Smooth muscle cell (in vitro differentiated cells): ENCODE data around the gene SLC1A7. TPM values are rescaled to one million over a fixed set of nuclear protein-coding genes. Genes with fewer than 3 reads are reported as not detected.

Source experiments
- DNase-seq: peaks from one replicate; lab custom pipeline; 2025; ENCODE audit not compliant: unreplicated experiment; lab: John Stamatoyannopoulos, UW
- H2AFZ ChIP-seq: fragments of 200-600 bp; sonication (generic); 2 replicates; pipeline ENCODE4 v1.6.0; 2016; ENCODE audit warnings: antibody characterized with exemption, low read depth, mild to moderate bottlenecking
- H3F3A ChIP-seq: fragments of 200-600 bp; sonication (generic); 2 replicates; pipeline ENCODE4 v1.6.0; 2017; ENCODE audit warnings: antibody characterized with exemption, low read depth
- H3K27ac ChIP-seq: fragments of 200-600 bp; sonication (generic); 2 replicates; pipeline ENCODE4 v1.5.1; 2016; ENCODE audit warnings: low read depth, mild to moderate bottlenecking
- H3K27me3 ChIP-seq: fragments of 200-600 bp; sonication (generic); 2 replicates; pipeline ENCODE4 v1.6.1; 2016; ENCODE audit warnings: low read depth, mild to moderate bottlenecking
- H3K36me3 ChIP-seq: fragments of 200-600 bp; sonication (generic); 2 replicates; pipeline ENCODE4 v1.5.1; 2016; ENCODE audit warnings: low read depth
- H3K4me1 ChIP-seq: fragments of 200-600 bp; sonication (generic); 2 replicates; pipeline ENCODE4 v1.5.1; 2016; ENCODE audit warnings: low read depth
- H3K4me2 ChIP-seq: fragments of 200-600 bp; sonication (generic); 2 replicates; pipeline ENCODE4 v1.6.0; 2016; ENCODE audit warnings: mild to moderate bottlenecking
- H3K4me3 ChIP-seq: fragments of 200-600 bp; sonication (generic); 2 replicates; pipeline ENCODE4 v1.5.1; 2016; ENCODE audit warnings: mild to moderate bottlenecking
- H3K79me2 ChIP-seq: fragments of 200-600 bp; sonication (generic); 2 replicates; pipeline ENCODE4 v1.6.0; 2016; ENCODE audit warnings: low read depth, mild to moderate bottlenecking
- H3K9ac ChIP-seq: fragments of 200-600 bp; sonication (generic); 2 replicates; pipeline ENCODE4 v1.6.0; 2016; ENCODE audit warnings: low read depth
- H3K9me3 ChIP-seq: fragments of 200-600 bp; sonication (generic); replicated peaks from 2 replicates; pipeline ENCODE4 v1.5.1; 2016; ENCODE audit warnings: low read depth
- H4K20me1 ChIP-seq: fragments of 200-600 bp; sonication (generic); 2 replicates; pipeline ENCODE4 v1.6.0; 2016; ENCODE audit warnings: low read depth
- WGBS: methylation state at CpG from one replicate; pipeline ENCODE4 v1.1.7; 2016; ENCODE audit warnings: low lambda C conversion rate; 5-methylcytosine and 5-hydroxymethylcytosine counted together
- polyA plus RNA-seq: library from polyadenylated mRNA; unstranded; fragments of >200 nt; fragmentation: Nextera tagmentation; extraction: Ambion mirVana; gene quantifications from 2 replicates; pipeline ENCODE4 v1.2.1, GENCODE V29; 2016
- total RNA-seq: library from RNA; depleted of rRNA; stranded (reverse); fragments of >200 nt; gene quantifications from 2 replicates; pipeline ENCODE4 v1.2.3, GENCODE V29; 2014
- TF ChIP-seq, protein P1 (sequence below): fragments of 200-600 bp; sonication (generic); IDR thresholded peaks from 2 replicates; pipeline ENCODE4 v1.5.1; 2017; ENCODE audit warnings: borderline replicate concordance, mild to moderate bottlenecking, antibody characterized with exemption; ENCODE audit not compliant: insufficient read depth, poor library complexity, severe bottlenecking

Gene SLC1A7
- total and polyA plus RNA-seq, 2 experiments from 2014 or later, result 0.05 TPM; not detected in 1

DNA sequence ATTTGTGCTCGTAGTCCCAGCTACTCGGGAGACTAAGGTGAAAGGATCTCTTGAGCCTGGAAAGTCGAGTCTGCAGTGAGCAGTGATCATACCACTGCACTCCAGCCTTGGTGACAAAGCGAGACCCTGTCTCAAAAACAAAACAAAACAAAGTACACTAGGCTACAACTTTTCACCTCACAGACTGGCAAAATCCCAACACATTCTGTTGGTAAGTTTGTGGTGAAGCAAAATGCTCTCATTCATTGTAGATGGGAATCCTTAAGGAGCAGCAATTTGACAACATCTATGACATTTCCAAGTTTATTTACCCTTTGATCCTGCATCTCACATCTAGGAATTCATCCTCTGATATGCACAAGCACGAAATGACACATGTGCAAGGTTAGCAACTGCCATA, 20.2 kb upstream of the SLC1A7 start:
- H3K4me1 ChIP-seq, result no peaks in the 10 kb centered on the region
- H3K27ac ChIP-seq, result no peak overlapping the region
- no peaks in the 10 kb centered on the region for H3K36me3 ChIP-seq
- H3K79me2 ChIP-seq, result no peaks in the 10 kb centered on the region
- H2AFZ ChIP-seq, result no peak overlapping the region
- 84% methylated on average over 5 of the region's 5 CpGs for WGBS
- H3K27me3 ChIP-seq, result peaks cover 15% of the 10 kb centered on the region
- H3K9me3 ChIP-seq, result no peaks in the 10 kb centered on the region
- no peak overlapping the region for H3K4me3 ChIP-seq
- no peak overlapping the region for H3K9ac ChIP-seq
- no peaks in the 10 kb centered on the region for H3F3A ChIP-seq
- H4K20me1 ChIP-seq, result no peaks in the 10 kb centered on the region
- TF ChIP-seq, protein P1, sequence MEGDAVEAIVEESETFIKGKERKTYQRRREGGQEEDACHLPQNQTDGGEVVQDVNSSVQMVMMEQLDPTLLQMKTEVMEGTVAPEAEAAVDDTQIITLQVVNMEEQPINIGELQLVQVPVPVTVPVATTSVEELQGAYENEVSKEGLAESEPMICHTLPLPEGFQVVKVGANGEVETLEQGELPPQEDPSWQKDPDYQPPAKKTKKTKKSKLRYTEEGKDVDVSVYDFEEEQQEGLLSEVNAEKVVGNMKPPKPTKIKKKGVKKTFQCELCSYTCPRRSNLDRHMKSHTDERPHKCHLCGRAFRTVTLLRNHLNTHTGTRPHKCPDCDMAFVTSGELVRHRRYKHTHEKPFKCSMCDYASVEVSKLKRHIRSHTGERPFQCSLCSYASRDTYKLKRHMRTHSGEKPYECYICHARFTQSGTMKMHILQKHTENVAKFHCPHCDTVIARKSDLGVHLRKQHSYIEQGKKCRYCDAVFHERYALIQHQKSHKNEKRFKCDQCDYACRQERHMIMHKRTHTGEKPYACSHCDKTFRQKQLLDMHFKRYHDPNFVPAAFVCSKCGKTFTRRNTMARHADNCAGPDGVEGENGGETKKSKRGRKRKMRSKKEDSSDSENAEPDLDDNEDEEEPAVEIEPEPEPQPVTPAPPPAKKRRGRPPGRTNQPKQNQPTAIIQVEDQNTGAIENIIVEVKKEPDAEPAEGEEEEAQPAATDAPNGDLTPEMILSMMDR, result no peak
- H3K4me2 ChIP-seq, result no peak overlapping the region
- DNase-seq, result no peak

DNA sequence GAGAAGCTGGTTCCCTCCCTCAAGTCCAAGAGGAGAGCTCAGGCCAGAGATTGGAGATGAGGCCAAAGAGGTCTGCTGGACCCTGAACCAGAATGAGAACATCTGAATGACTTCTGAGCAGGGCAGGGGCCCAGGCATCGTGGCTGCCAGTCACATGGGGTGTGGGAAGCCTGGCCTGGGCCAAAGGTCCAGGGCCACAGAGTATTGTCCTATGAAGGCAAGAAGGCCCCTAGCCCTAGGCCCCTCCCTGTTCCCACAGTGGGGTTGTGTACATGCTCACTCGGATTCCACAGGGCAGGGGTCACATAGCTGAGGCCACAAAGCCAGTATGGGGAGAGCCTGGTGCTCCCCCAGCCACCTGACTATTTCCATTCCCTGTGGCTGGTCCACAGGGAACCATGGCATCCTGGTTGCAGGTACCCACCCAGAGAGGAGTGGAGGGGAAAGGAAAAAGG, 18.5 kb upstream of the SLC1A7 start:
- TF ChIP-seq, protein P1, result no peak
- WGBS, result 73% methylated on average over 2 of the region's 2 CpGs
- Histone ChIP-seq H3K4me2 (no peak overlapping the region), H3K27ac (no peak overlapping the region), H2AFZ (no peak overlapping the region), H3K4me3 (no peak overlapping the region), H3K4me1 (no peaks in the 10 kb centered on the region), H3K36me3 (no peaks in the 10 kb centered on the region), H3K79me2 (no peaks in the 10 kb centered on the region), H4K20me1 (no peaks in the 10 kb centered on the region), H3K9ac (no peak overlapping the region), H3K27me3 (peaks cover 6% of the 10 kb centered on the region), H3F3A (no peaks in the 10 kb centered on the region), H3K9me3 (no peaks in the 10 kb centered on the region)
- no peak for DNase-seq

DNA sequence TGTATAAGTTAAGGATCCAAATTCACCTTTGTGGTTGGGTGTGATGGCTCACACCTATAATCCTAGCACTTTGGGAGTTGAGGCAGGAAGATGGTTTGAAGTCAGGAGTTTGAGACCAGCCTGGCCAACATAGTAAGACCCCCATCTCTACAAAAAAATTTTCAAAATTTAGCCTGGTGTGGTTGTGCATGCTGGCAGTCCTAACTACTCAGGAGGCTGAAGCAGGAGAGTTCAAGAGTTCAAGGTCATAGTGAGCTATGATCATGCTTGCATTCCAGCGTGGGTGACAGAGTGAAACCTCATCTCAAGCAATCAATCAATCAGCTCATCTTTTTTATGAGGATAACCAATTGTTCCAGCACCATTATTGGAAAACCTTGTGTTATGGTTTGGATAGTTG, 16.5 kb upstream of the SLC1A7 start:
- no peak for DNase-seq
- H3K27ac ChIP-seq, result no peak overlapping the region
- no peaks in the 10 kb centered on the region for H3K4me1 ChIP-seq
- WGBS, result 92% methylated on average over 1 of the region's 1 CpG
- TF ChIP-seq, protein P1, result no peak
- H3K36me3 ChIP-seq, result no peaks in the 10 kb centered on the region
- H4K20me1 ChIP-seq, result no peaks in the 10 kb centered on the region
- no peak overlapping the region for H2AFZ ChIP-seq
- no peak overlapping the region for H3K9ac ChIP-seq
- H3K27me3 ChIP-seq, result no peaks in the 10 kb centered on the region
- H3K4me2 ChIP-seq, result no peak overlapping the region
- no peak overlapping the region for H3K4me3 ChIP-seq
- H3K79me2 ChIP-seq, result no peaks in the 10 kb centered on the region
- no peaks in the 10 kb centered on the region for H3F3A ChIP-seq
- H3K9me3 ChIP-seq, result no peaks in the 10 kb centered on the region

DNA sequence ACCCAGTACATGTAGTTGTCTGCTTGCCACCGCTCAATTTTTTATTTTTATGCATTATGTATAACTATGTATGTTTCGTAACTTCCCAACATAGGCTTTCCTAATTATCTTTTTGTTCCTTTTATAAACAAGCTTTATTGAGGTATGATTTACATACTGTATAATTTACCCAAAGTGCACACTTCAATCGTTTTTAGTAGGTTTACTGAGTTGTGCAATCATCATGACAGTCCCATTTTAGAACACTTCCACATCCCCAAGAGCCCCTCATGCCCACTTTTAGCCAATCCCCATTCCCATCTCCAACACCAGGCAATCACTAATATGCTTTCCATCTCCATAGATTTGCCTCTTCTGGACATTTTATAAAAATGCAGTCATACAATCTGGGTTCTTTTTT, 14.3 kb upstream of the SLC1A7 start:
- Histone ChIP-seq H3K9ac (no peak overlapping the region), H3K27me3 (no peaks in the 10 kb centered on the region), H3K79me2 (no peaks in the 10 kb centered on the region), H3K4me1 (no peaks in the 10 kb centered on the region), H3K4me2 (no peak overlapping the region), H3K36me3 (no peaks in the 10 kb centered on the region), H3K4me3 (no peak overlapping the region), H3F3A (no peaks in the 10 kb centered on the region), H4K20me1 (no peaks in the 10 kb centered on the region), H2AFZ (no peak overlapping the region), H3K9me3 (no peaks in the 10 kb centered on the region), H3K27ac (no peak overlapping the region)
- TF ChIP-seq, protein P1, result no peak
- WGBS, result 83% methylated on average over 3 of the region's 3 CpGs
- no peak for DNase-seq
